22Rv1 (cell line): Measurements from ENCODE around the gene DNAH10.

Experiments
- ZFX ChIP-seq: fragments of 450-650 bp; IDR thresholded peaks from 2 replicates; pipeline ENCODE4 v1.6.1; 2017; ENCODE audit warnings: antibody characterized with exemption, borderline replicate concordance
- TF ChIP-seq, protein P1 (sequence below): fragments of 450-650 bp; IDR thresholded peaks from 2 replicates; pipeline ENCODE4 v1.5.1; 2017; ENCODE audit warnings: mild to moderate bottlenecking

DNA sequence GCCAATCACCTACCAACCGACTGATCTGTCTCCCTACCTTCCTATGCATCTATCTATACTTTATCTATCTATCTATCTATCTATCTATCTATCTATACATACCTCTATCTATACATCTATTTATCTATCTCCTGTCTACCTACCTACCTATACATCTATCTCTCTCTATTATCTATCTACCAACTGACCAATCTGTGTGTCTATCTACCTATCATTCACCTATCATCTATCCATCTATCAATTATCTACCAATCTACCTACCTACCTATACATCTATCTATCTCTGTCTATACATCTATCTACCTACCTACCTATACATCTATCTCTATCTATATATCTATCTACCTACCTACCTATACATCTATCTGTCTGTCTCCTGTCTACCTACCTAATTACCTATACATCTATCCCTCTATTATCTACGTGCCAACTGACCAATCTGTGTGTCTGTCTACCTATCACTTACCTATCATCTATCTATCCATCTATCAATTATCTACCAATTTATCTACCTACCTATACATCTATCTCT is 3.5 kb downstream of the DNAH10 start:
- TF ChIP-seq, protein P1, sequence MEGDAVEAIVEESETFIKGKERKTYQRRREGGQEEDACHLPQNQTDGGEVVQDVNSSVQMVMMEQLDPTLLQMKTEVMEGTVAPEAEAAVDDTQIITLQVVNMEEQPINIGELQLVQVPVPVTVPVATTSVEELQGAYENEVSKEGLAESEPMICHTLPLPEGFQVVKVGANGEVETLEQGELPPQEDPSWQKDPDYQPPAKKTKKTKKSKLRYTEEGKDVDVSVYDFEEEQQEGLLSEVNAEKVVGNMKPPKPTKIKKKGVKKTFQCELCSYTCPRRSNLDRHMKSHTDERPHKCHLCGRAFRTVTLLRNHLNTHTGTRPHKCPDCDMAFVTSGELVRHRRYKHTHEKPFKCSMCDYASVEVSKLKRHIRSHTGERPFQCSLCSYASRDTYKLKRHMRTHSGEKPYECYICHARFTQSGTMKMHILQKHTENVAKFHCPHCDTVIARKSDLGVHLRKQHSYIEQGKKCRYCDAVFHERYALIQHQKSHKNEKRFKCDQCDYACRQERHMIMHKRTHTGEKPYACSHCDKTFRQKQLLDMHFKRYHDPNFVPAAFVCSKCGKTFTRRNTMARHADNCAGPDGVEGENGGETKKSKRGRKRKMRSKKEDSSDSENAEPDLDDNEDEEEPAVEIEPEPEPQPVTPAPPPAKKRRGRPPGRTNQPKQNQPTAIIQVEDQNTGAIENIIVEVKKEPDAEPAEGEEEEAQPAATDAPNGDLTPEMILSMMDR: no peak
- no peak for TF ChIP-seq ZFX
